ENCODE results near the gene REXO5. TPM values are rescaled to one million over a fixed set of nuclear protein-coding genes. Genes with fewer than 3 reads are reported as not detected.
"Not testable (repeated sequence)": the region's sequence is repeated elsewhere in the genome, so short reads cannot be mapped to it uniquely, and the experiment has no call there.

Gene REXO5
- total and polyA plus RNA-seq, 10 of the 15 experiments (the other 5 are each of a cell fraction or from before 2014, with no cell fraction given), result 3.8 to 15.5 (median 10.1) TPM

DNA sequence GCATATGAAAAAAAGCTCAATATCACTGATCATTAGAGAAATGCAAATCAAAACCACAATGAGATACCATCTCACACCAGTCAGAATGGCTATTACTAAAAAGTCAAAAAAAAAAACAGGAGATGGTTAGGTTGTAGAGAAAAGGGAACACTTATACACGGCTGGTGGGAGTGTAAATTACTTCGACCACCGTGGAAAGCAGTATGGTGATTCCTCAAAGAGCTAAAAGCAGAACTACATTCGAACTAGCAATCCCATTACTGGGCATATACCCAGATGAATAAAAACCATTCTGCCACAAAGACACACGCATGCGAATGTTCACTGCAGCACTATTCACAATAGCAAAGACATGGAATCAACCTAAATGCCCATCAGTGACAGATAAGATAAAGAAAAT lies 58.0 kb downstream of the REXO5 start:
- H3K4me2 ChIP-seq (ENCODE audit: control insufficient read depth, insufficient read depth); H3K9ac ChIP-seq (ENCODE audit: control insufficient read depth, insufficient read depth, low read length); in situ Hi-C loops (cut with MboI); H3K36me3 ChIP-seq (ENCODE audit: control insufficient read depth in 2 of 2, insufficient read depth in 2 of 2, low read length in 1 of 2); H3K27me3 ChIP-seq (replicated peaks in 1 of 2; ENCODE audit: control insufficient read depth in 2 of 2, insufficient read depth in 2 of 2, low read length in 1 of 2); DNase-seq (ENCODE audit: low read depth, low spot score); FAIRE-seq; intact Hi-C loops (cut with micrococcal nuclease; ENCODE audit: unreplicated experiment); H3K4me3 ChIP-seq; H4K20me1 ChIP-seq (ENCODE audit: control insufficient read depth, insufficient read depth); H3K9me3 ChIP-seq (replicated peaks; ENCODE audit: control insufficient read depth, insufficient read depth, low read length); BruUV-seq (replicated peaks); H2AFZ ChIP-seq (ENCODE audit: control insufficient read depth, low read depth, low read length): not testable (repeated sequence)
- ChIA-PET SMC1A (ENCODE audit: uncharacterized antibody, unreplicated experiment) (interaction anchor here (0.7 to 6.1 kb wide), 11 partner anchors 10 to 100 kb away, joined by 3 to 83 read pairs (median 9); partner anchors contain the start of genes DCUN1D3 and LYRM1), CTCF (interaction anchor here (1.0 to 6.8 kb wide), 3 partner anchors 11 to 16 kb away, joined by 3 to 51 read pairs (median 40); no protein-coding TSS in a partner anchor), POLR2A (interaction anchor here (0.8 to 5.3 kb wide), 4 partner anchors 10 to 47 kb away, joined by 4 to 44 read pairs (median 8); no protein-coding TSS in a partner anchor), RAD21 (ENCODE audit: unreplicated experiment) (interaction anchor here (1.3 to 6.0 kb wide), 4 partner anchors 10 to 35 kb away, joined by 3 to 48 read pairs (median 18); partner anchors contain the start of genes DCUN1D3 and LYRM1)
- TF ChIP-seq MTA2 (IDR thresholded peaks at IDR 0.05; ENCODE audit: low read depth) (peak; percentile 63; the same call in 1 of the 2 replicates), IKZF2 (IDR thresholded peaks at IDR 0.05) (0 out of 4 replicates have a peak, but pooled peaks of 1 of the 2 experiments have one; percentile 11)
- TF ChIP-seq, protein P1, sequence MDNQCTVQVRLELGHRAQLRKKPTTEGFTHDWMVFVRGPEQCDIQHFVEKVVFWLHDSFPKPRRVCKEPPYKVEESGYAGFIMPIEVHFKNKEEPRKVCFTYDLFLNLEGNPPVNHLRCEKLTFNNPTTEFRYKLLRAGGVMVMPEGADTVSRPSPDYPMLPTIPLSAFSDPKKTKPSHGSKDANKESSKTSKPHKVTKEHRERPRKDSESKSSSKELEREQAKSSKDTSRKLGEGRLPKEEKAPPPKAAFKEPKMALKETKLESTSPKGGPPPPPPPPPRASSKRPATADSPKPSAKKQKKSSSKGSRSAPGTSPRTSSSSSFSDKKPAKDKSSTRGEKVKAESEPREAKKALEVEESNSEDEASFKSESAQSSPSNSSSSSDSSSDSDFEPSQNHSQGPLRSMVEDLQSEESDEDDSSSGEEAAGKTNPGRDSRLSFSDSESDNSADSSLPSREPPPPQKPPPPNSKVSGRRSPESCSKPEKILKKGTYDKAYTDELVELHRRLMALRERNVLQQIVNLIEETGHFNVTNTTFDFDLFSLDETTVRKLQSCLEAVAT (IDR thresholded peaks at IDR 0.05), result peak; percentile 33; the same call in 1 of the 2 replicates
- peak; percentile 14; the same call in 2 of the 3 replicates for ATAC-seq
- peaks cover 16% of the 10 kb centered on the region for H3K79me2 ChIP-seq (ENCODE audit: control insufficient read depth, insufficient read depth, low read length)
- H3K4me1 ChIP-seq (ENCODE audit: control insufficient read depth, insufficient read depth, low read length), result peaks cover 28% of the 10 kb centered on the region
- WGBS (ENCODE audit: insufficient coverage, insufficient replicate concordance, low lambda C conversion rate, missing lambda C conversion rate), result 42% methylated on average over 6 of the region's 6 CpGs
- peak overlapping the region; percentile 98 for H3K27ac ChIP-seq (ENCODE audit: control insufficient read depth, insufficient read depth)
